Left ventricle myocardium inferior (tissue), 1 donor: Measurements from ENCODE around the gene HDHD3. TPM values are rescaled to one million over a fixed set of nuclear protein-coding genes. Genes with fewer than 3 reads are reported as not detected.

Experiments
- DNase-seq: peaks from one replicate; pipeline ENCODE4 v3.0.0-alpha.2; 2020
- H3K27ac ChIP-seq: fragments of 200-600 bp; replicated peaks from 2 replicates; pipeline ENCODE4 v1.8.0; 2021
- H3K27me3 ChIP-seq: fragments of 200-600 bp; 2 replicates; pipeline ENCODE4 v1.8.0; 2021; ENCODE audit warnings: low read depth
- H3K36me3 ChIP-seq: fragments of 200-600 bp; 2 replicates; pipeline ENCODE4 v1.8.0; 2021
- H3K4me1 ChIP-seq: fragments of 200-600 bp; 2 replicates; pipeline ENCODE4 v1.8.0; 2021
- H3K4me3 ChIP-seq: fragments of 200-600 bp; 2 replicates; pipeline ENCODE4 v1.8.0; 2021; ENCODE audit warnings: mild to moderate bottlenecking, moderate library complexity
- H3K9me3 ChIP-seq: fragments of 200-600 bp; replicated peaks from 2 replicates; pipeline ENCODE4 v1.8.0; 2021
- CTCF ChIP-seq: fragments of 200-600 bp; IDR thresholded peaks from 2 replicates; pipeline ENCODE4 v1.8.0; 2021; ENCODE audit warnings: antibody characterized with exemption, mild to moderate bottlenecking, borderline replicate concordance
- intact Hi-C: fragments of 100-400 bp; cut with micrococcal nuclease; formaldehyde crosslinking; loops from one replicate; pipeline ENCODE4 v1.11.0; 2022
- total RNA-seq: library from RNA; stranded (reverse); fragmentation: NEBNext Ultra II Directional; extraction: Animal tissue kit (Norgen Biotek cat#: 25700); gene quantifications from one replicate; pipeline ENCODE4 v1.2.1, GENCODE V29; 2021
- donor health status: DM: no; HTN: yes; CAD: no; lungs with severe emphysema.

The HDHD3 gene
- total RNA-seq, 1 donor from 2014 or later, result 8.9 TPM

- intact Hi-C loops, result no loop called here
- DNase-seq, result no peak
- Histone ChIP-seq H3K9me3 (no peaks in the 10 kb centered on the region), H3K27ac (no peak overlapping the region), H3K36me3 (peaks cover 63% of the 10 kb centered on the region), H3K4me1 (peaks cover 18% of the 10 kb centered on the region), H3K27me3 (no peaks in the 10 kb centered on the region), H3K4me3 (no peak overlapping the region)
- no peak for TF ChIP-seq CTCF
Measured at GRCh38 chr9:113393281-113393680, 16.5 kb upstream of the HDHD3 start.

GRCh38 chr9:113391917-113392316, 15.1 kb upstream of the HDHD3 start:
- Histone ChIP-seq H3K9me3 (no peaks in the 10 kb centered on the region), H3K36me3 (peaks cover 77% of the 10 kb centered on the region), H3K4me3 (no peak overlapping the region), H3K27ac (no peak overlapping the region), H3K27me3 (no peaks in the 10 kb centered on the region), H3K4me1 (peaks cover 4% of the 10 kb centered on the region)
- intact Hi-C loops, result no loop called here
- no peak for DNase-seq
- TF ChIP-seq CTCF, result no peak

- intact Hi-C loops, result no loop called here
- peaks cover 76% of the 10 kb centered on the region for H3K36me3 ChIP-seq
- H3K9me3 ChIP-seq, result no peaks in the 10 kb centered on the region
- H3K27ac ChIP-seq, result no peak overlapping the region
- no peak for TF ChIP-seq CTCF
- H3K4me1 ChIP-seq, result no peaks in the 10 kb centered on the region
- no peak for DNase-seq
- no peak overlapping the region for H3K4me3 ChIP-seq
- H3K27me3 ChIP-seq, result no peaks in the 10 kb centered on the region
Measured at GRCh38 chr9:113390192-113390960, 13.6 kb upstream of the HDHD3 start.

- TF ChIP-seq CTCF, result no peak
- intact Hi-C loops, result no loop called here
- DNase-seq, result no peak
- H3K27ac ChIP-seq, result no peak overlapping the region
- no peaks in the 10 kb centered on the region for H3K27me3 ChIP-seq
- H3K9me3 ChIP-seq, result no peaks in the 10 kb centered on the region
- no peaks in the 10 kb centered on the region for H3K4me1 ChIP-seq
- H3K36me3 ChIP-seq, result peaks cover 71% of the 10 kb centered on the region
- no peak overlapping the region for H3K4me3 ChIP-seq
Measured at GRCh38 chr9:113389451-113389850, 12.7 kb upstream of the HDHD3 start.

- no peaks in the 10 kb centered on the region for H3K27me3 ChIP-seq
- peaks cover 71% of the 10 kb centered on the region for H3K36me3 ChIP-seq
- H3K9me3 ChIP-seq, result no peaks in the 10 kb centered on the region
- intact Hi-C loops, result no loop called here
- DNase-seq, result no peak
- TF ChIP-seq CTCF, result no peak
- H3K4me1 ChIP-seq, result no peaks in the 10 kb centered on the region
- no peak overlapping the region for H3K4me3 ChIP-seq
- no peak overlapping the region for H3K27ac ChIP-seq
Measured at GRCh38 chr9:113388833-113389232, 12.0 kb upstream of the HDHD3 start.
